ENCODE measurements around the gene HIBADH. TPM values are rescaled to one million over a fixed set of nuclear protein-coding genes. Genes with fewer than 3 reads are reported as not detected.

Gene HIBADH
- total RNA-seq, 1 experiment from 2014 or later, result 23.2 TPM

GRCh38 chr7:27581119-27581518, 81.6 kb downstream of the HIBADH start:
- Histone ChIP-seq H3K4ac (ENCODE audit: low read depth, low read length) (no peak overlapping the region), H3K4me2 (ENCODE audit: insufficient read depth, insufficient read length, low read length) (no peak overlapping the region), H4K5ac (ENCODE audit: insufficient read length, low read depth, low read length) (no peak overlapping the region), H4K8ac (replicated peaks; ENCODE audit: insufficient read length, low read depth, low read length) (no peak overlapping the region), H3K56ac (ENCODE audit: insufficient read length, low read depth, low read length) (no peak overlapping the region), H3K23ac (ENCODE audit: insufficient read length, low read depth, low read length) (no peak overlapping the region), H3T11ph (ENCODE audit: low read length) (no peak overlapping the region), H3K14ac (ENCODE audit: insufficient read depth, low read length) (no peak overlapping the region), H2BK12ac (ENCODE audit: insufficient read length, low read depth, low read length) (no peak overlapping the region), H2BK120ac (ENCODE audit: low read depth, low read length, poor library complexity, severe bottlenecking) (no peak overlapping the region), H2BK15ac (ENCODE audit: low read depth, low read length) (no peak overlapping the region), H3K79me1 (ENCODE audit: insufficient read depth, low read depth, low read length, poor library complexity, severe bottlenecking) (no peaks in the 10 kb centered on the region), H3K23me2 (ENCODE audit: insufficient read length, low read depth, low read length, poor library complexity, severe bottlenecking) (no peaks in the 10 kb centered on the region), H2BK5ac (ENCODE audit: insufficient read length, low read length) (no peak overlapping the region), H2AFZ (ENCODE audit: low read length) (no peak overlapping the region), H4K20me1 (ENCODE audit: control insufficient read depth, insufficient read depth, insufficient read length) (no peaks in the 10 kb centered on the region), H3K27me3 (ENCODE audit: insufficient read depth, low read length) (no peaks in the 10 kb centered on the region), H3K79me2 (ENCODE audit: insufficient read depth, low read length) (no peaks in the 10 kb centered on the region), H3K9ac (ENCODE audit: extremely low read depth, insufficient read length, low read length) (no peak overlapping the region), H3K18ac (ENCODE audit: insufficient read length, low read depth, low read length) (no peak overlapping the region), H3K4me1 (ENCODE audit: insufficient read depth, low read length) (no peaks in the 10 kb centered on the region), H3K9me3 (ENCODE audit: control insufficient read depth, low read depth, low read length) (no peaks in the 10 kb centered on the region), H4K91ac (ENCODE audit: insufficient read length, low read depth, low read length) (no peak overlapping the region), H2AK5ac (ENCODE audit: insufficient read length, low read length) (no peak overlapping the region), H2BK20ac (ENCODE audit: low read depth, low read length, poor library complexity, severe bottlenecking) (no peak overlapping the region), H3K27ac (ENCODE audit: insufficient read length, low read depth, low read length) (no peak overlapping the region)
- DNase-seq, result no peak
- no CpG with 5 or more reads among the region's 2 CpGs for WGBS (ENCODE audit: extremely low coverage, insufficient read length, low lambda C conversion rate)
- H3K27ac Mint-ChIP-seq, result no peak overlapping the region
- no peaks in the 10 kb centered on the region; the same call in 1 of the 2 replicates for H3K27me3 Mint-ChIP-seq (ENCODE audit: low read depth)
- TF ChIP-seq CTCF (conservative IDR thresholded peaks at IDR 0.05), result no peak
- no peaks in the 10 kb centered on the region for H3K36me3 Mint-ChIP-seq (ENCODE audit: insufficient read depth in 1 of 3, low read depth in 3 of 3)
- peaks cover 8 to 15% of the 10 kb centered on the region in 2 experiments for H3K4me1 Mint-ChIP-seq
- H3K4me3 Mint-ChIP-seq, result no peak overlapping the region
- H3K9me3 Mint-ChIP-seq, result no peaks in the 10 kb centered on the region

Measured in H9 (cell line).